Ovary (tissue), 3 donors: ENCODE results near the gene RAET1L.
"Not testable (repeated sequence)": the region's sequence is repeated elsewhere in the genome, so short reads cannot be mapped to it uniquely, and the experiment has no call there.

ENCODE experiments used
- EP300 ChIP-seq: sonication (generic); formaldehyde crosslinking; IDR thresholded peaks from one replicate; pipeline ENCODE4 v1.6.1; 2017; ENCODE audit warnings: antibody characterized with exemption
- POLR2A ChIP-seq: fragments of 450-650 bp; IDR thresholded peaks from one replicate; pipeline ENCODE4 v1.6.1; 2017; ENCODE audit warnings: antibody characterized with exemption, mild to moderate bottlenecking, moderate library complexity
- TF ChIP-seq, protein P1 (sequence below), 3 donors: fragments of 450-650 bp in 2 of 3; fragments of 200-600 bp in 1 of 3; IDR thresholded peaks; one replicate each; pipeline versions ENCODE4 v1.5.1 to v1.8.0; 2016 to 2022; ENCODE audit warnings: antibody characterized with exemption in 3 of 3, mild to moderate bottlenecking in 1 of 3
- donor health status: DM: no; HTN: no; CAD: no.

GRCh38 chr6:150003599-150003998, 21.7 kb downstream of the RAET1L start:
- TF ChIP-seq, protein P1, sequence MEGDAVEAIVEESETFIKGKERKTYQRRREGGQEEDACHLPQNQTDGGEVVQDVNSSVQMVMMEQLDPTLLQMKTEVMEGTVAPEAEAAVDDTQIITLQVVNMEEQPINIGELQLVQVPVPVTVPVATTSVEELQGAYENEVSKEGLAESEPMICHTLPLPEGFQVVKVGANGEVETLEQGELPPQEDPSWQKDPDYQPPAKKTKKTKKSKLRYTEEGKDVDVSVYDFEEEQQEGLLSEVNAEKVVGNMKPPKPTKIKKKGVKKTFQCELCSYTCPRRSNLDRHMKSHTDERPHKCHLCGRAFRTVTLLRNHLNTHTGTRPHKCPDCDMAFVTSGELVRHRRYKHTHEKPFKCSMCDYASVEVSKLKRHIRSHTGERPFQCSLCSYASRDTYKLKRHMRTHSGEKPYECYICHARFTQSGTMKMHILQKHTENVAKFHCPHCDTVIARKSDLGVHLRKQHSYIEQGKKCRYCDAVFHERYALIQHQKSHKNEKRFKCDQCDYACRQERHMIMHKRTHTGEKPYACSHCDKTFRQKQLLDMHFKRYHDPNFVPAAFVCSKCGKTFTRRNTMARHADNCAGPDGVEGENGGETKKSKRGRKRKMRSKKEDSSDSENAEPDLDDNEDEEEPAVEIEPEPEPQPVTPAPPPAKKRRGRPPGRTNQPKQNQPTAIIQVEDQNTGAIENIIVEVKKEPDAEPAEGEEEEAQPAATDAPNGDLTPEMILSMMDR (IDR thresholded peaks at IDR 0.05) = not testable (repeated sequence)
- TF ChIP-seq EP300, POLR2A: not testable (repeated sequence)
